Chondrocyte (in vitro differentiated cells): ENCODE measurements around the gene ATG3. TPM values are rescaled to one million over a fixed set of nuclear protein-coding genes. Genes with fewer than 3 reads are reported as not detected.
"Not testable (repeated sequence)": the region's sequence is repeated elsewhere in the genome, so short reads cannot be mapped to it uniquely, and the experiment has no call there.

Source experiments
- DNase-seq: peaks from one replicate; pipeline ENCODE4 v3.0.0; 2021; ENCODE audit warnings: mixed read lengths, low spot score
- H3K27ac Mint-ChIP-seq: one replicate; pipeline ENCODE4 v1.8.0; 2021; ENCODE audit warnings: mild to moderate bottlenecking, moderate library complexity, mixed read lengths; ENCODE audit not compliant: unreplicated experiment
- H3K27me3 Mint-ChIP-seq: 2 replicates; pipeline ENCODE4 v1.8.0; 2021; ENCODE audit warnings: low read depth, mixed read lengths
- H3K36me3 Mint-ChIP-seq: 2 replicates; pipeline ENCODE4 v1.8.0; 2021; ENCODE audit warnings: low read depth, mixed read lengths
- H3K4me1 Mint-ChIP-seq: 2 replicates; pipeline ENCODE4 v1.8.0; 2021; ENCODE audit warnings: low read depth, mild to moderate bottlenecking, mixed read lengths
- H3K4me3 Mint-ChIP-seq: one replicate; pipeline ENCODE4 v1.8.0; 2021; ENCODE audit warnings: mild to moderate bottlenecking, moderate library complexity, mixed read lengths; ENCODE audit not compliant: unreplicated experiment
- H3K9me3 Mint-ChIP-seq: 2 replicates; pipeline ENCODE4 v1.8.0; 2021; ENCODE audit warnings: low read depth, mixed read lengths
- total RNA-seq: library from RNA; stranded (reverse); gene quantifications from 3 replicates; pipeline ENCODE4 v1.2.1, GENCODE V29; 2021
- TF ChIP-seq, protein P1 (sequence below): fragments of 200-600 bp; sonication (generic); IDR thresholded peaks from 2 replicates; pipeline ENCODE4 v1.5.0; 2021; ENCODE audit warnings: antibody characterized with exemption, mild to moderate bottlenecking, moderate library complexity

ATG3 gene
- total RNA-seq, 1 donor from 2014 or later, result 42.7 TPM

DNA sequence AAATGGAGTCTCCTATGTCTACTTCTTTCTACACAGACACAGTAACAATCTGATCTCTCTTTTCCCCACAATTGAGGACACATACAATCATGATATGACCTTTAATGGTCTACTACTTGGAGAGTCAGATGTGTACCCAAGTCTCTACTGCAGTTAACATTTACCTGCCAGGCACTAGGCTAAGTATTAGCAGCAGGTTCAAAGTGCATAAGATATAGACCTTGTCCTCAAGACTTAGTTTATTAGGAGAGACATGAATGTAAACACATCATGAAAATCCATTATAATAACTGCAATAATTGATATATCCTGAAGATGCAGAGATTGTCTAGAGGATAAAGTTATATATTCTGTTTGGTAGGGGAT is 3.2 kb upstream of the ATG3 start:
- TF ChIP-seq, protein P1, sequence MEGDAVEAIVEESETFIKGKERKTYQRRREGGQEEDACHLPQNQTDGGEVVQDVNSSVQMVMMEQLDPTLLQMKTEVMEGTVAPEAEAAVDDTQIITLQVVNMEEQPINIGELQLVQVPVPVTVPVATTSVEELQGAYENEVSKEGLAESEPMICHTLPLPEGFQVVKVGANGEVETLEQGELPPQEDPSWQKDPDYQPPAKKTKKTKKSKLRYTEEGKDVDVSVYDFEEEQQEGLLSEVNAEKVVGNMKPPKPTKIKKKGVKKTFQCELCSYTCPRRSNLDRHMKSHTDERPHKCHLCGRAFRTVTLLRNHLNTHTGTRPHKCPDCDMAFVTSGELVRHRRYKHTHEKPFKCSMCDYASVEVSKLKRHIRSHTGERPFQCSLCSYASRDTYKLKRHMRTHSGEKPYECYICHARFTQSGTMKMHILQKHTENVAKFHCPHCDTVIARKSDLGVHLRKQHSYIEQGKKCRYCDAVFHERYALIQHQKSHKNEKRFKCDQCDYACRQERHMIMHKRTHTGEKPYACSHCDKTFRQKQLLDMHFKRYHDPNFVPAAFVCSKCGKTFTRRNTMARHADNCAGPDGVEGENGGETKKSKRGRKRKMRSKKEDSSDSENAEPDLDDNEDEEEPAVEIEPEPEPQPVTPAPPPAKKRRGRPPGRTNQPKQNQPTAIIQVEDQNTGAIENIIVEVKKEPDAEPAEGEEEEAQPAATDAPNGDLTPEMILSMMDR, result no peak
- DNase-seq, result no peak
- H3K4me1 Mint-ChIP-seq, result peaks cover 16% of the 10 kb centered on the region
- H3K4me3 Mint-ChIP-seq, result no peak overlapping the region
- peaks cover 4% of the 10 kb centered on the region for H3K36me3 Mint-ChIP-seq
- no peak overlapping the region for H3K27ac Mint-ChIP-seq
- H3K9me3 Mint-ChIP-seq, result no peaks in the 10 kb centered on the region
- H3K27me3 Mint-ChIP-seq, result no peaks in the 10 kb centered on the region

- not testable (repeated sequence) for H3K9me3 Mint-ChIP-seq, H3K27me3 Mint-ChIP-seq, H3K27ac Mint-ChIP-seq, H3K36me3 Mint-ChIP-seq, H3K4me3 Mint-ChIP-seq, DNase-seq
- peaks cover 22% of the 10 kb centered on the region for H3K4me1 Mint-ChIP-seq
These were observed 2.6 kb upstream of the ATG3 start for GRCh38 chr3:112564247-112564939.

GRCh38 chr3:112561484-112561733 is 353 bp downstream of the ATG3 start:
- Mint-ChIP-seq H3K4me3 (peak overlapping the region; percentile 88), H3K4me1 (peaks cover 27% of the 10 kb centered on the region), H3K27me3 (no peaks in the 10 kb centered on the region), H3K9me3 (no peaks in the 10 kb centered on the region), H3K27ac (peak overlapping the region; percentile 99), H3K36me3 (peaks cover 5% of the 10 kb centered on the region)
- no peak for DNase-seq
- TF ChIP-seq, protein P1, result no peak

DNA sequence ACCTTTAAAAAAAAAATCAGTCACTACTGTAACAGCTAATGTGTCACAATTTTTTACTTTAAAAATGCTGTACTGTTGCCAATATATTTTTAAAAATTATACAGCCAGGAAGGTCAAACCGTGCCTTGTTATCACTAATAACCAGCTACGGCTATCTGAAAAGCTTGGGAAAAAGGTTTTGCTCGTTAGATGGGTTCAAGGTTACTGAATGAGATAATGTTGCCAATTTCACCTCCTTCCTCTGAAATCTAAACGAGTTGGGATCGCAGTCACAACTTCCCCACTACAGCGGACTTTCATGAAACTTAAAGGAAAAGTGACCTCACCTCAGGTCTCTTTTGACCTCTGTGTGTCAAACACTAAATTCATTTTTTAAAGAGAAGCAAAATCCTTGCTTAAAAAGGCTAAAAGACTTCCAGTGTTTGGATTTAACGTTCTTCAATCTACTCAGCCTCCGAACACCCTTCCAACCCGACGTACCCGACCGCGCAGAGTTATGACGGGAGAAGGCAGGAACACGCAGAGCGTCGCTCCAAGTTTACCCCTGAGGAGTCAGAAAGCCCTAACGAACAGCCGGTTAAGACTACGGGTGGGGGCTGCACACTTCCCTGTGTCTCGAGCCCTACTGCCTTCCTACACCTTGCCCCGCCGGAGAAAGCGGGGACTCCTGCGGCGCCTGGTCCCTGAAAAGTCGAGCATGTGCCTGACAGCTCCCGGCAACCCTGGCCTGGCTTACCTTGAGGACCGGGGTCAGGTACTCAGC is 860 bp downstream of the ATG3 start:
- TF ChIP-seq, protein P1, result no peak
- Mint-ChIP-seq H3K4me3 (peak overlapping the region; percentile 88), H3K27me3 (no peaks in the 10 kb centered on the region), H3K9me3 (no peaks in the 10 kb centered on the region), H3K4me1 (peaks cover 28% of the 10 kb centered on the region), H3K36me3 (peaks cover 3% of the 10 kb centered on the region), H3K27ac (peak overlapping the region; percentile 99)
- DNase-seq, result no peak

DNA sequence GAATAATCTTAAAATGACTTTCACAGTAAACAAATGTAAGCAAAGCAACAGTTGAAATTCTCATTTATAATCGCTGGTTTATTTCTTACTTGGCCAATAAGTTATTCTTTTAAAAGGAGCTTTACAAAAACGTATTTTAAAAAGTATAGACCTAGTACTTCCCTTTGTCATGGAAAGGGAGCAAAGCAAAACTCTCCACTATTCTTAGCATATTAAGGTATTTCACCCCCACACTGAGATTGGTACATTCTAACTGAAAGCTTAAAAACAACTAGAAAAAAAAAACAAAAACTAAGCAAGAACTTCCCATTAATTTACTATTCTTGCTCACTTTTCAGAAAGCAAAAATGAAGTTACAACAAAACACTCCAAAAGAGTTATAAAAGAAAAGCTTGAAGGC is 1.5 kb downstream of the ATG3 start:
- H3K27ac Mint-ChIP-seq, result peak overlapping the region; percentile 99
- H3K9me3 Mint-ChIP-seq, result no peaks in the 10 kb centered on the region
- H3K36me3 Mint-ChIP-seq, result peaks cover 3% of the 10 kb centered on the region
- H3K4me1 Mint-ChIP-seq, result peaks cover 34% of the 10 kb centered on the region
- TF ChIP-seq, protein P1, result no peak
- peak overlapping the region; percentile 88 for H3K4me3 Mint-ChIP-seq
- no peak for DNase-seq
- no peaks in the 10 kb centered on the region for H3K27me3 Mint-ChIP-seq

- DNase-seq, result no peak
- Mint-ChIP-seq H3K9me3 (no peaks in the 10 kb centered on the region), H3K36me3 (peaks cover 3% of the 10 kb centered on the region), H3K27me3 (no peaks in the 10 kb centered on the region), H3K4me3 (no peak overlapping the region), H3K4me1 (peaks cover 27% of the 10 kb centered on the region), H3K27ac (no peak overlapping the region)
- TF ChIP-seq, protein P1, result no peak
These were observed 3.8 kb downstream of the ATG3 start for GRCh38 chr3:112557976-112558375.
